ENCODE results near the gene DNAH2. TPM values are rescaled to one million over a fixed set of nuclear protein-coding genes. Genes with fewer than 3 reads are reported as not detected.

Gene DNAH2
- polyA plus RNA-seq, 2 of the 4 experiments (the other 2 are of a cell fraction), result 0.01 to 0.08 TPM

DNA sequence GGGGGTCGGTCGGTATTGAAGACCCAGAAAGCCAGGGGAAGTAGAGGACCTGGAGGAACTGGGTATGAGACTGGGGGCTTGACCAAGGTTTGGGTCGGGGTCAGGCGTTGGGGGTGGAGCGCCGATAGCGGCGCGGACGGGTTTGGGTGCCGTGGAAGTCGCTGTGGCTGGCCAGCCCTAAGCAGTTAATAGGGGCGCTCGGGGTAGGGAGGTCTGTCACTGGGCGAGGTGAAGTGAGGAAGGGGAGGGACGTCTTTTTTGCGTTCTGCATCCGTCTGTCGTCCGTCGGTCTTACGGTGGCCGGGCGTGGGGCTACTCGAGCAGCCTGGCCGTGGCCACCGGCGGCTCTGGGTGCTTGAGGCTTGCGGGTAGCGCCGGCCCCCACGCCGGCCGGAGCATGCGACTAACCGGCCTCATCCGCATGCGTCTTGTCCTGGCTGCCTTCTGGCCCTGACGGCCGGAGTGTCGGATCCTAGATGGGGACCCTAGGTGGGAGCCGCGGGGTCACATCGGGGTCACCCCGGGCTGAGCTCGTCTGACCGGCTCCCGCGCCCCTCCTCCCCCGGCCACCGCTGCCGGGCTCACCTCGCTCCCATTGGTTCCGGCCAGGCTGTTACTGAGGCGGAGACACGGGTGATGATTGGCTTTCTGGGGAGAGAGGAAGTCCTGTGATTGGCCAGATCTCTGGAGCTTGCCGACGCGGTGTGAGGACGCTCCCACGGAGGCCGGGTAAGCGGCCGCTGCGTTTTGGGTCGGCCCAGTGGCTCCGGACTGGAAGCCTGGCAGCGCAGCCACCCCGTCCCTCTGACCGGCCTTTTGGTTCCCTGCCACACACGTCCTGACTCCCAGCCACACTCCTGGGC is 127.0 kb downstream of the DNAH2 start:
- ATAC-seq (peak; percentile 55 to 82), FAIRE-seq (peak; percentile 89), DNase-seq (ENCODE audit: low read depth in 1 of 2, low spot score in 1 of 2) (peak; percentile 95 to 97)
- WGBS (ENCODE audit: missing lambda C conversion rate), result 2% methylated on average over 46 of the region's 71 CpGs
- Histone ChIP-seq H3K4me2 (peak overlapping the region; percentile 91), H3K4me3 (peak overlapping the region; percentile 80), H3K4me1 (peaks cover 28% of the 10 kb centered on the region), H3K27ac (peak overlapping the region; percentile 96), H3K9me3 (no peaks in the 10 kb centered on the region)
- CTCF ChIA-PET, result interaction anchor here (0.7 to 25.1 kb wide), 13 partner anchors 12 to 215 kb away, joined by 3 to 677 read pairs (median 4); partner anchors contain the start of genes CYB5D1, KDM6B, NAA38 and WRAP53
- POLR2A ChIA-PET, result interaction anchor here (0.6 to 5.7 kb wide), 9 partner anchors 7 to 329 kb away, joined by 3 to 65 read pairs (median 4); partner anchors contain the start of genes CYB5D1, KDM6B, NAA38 and TP53
- peak; percentile 74; the same call in 1 of the 2 replicates for TF ChIP-seq PHF8 (IDR thresholded peaks at IDR 0.05; ENCODE audit: borderline replicate concordance, low read depth)
- TF ChIP-seq POLR2AphosphoS2 (conservative IDR thresholded peaks at IDR 0.05; ENCODE audit: low read length), result peak; percentile 82; the same call in 1 of the 2 replicates
- TF ChIP-seq ZFP36 (IDR thresholded peaks at IDR 0.05; ENCODE audit: borderline replicate concordance, partially characterized antibody), result no peak
- TF ChIP-seq BHLHE40 (IDR thresholded peaks at IDR 0.05; ENCODE audit: low read depth, low read length), result no peak
- TF ChIP-seq FOSL2 (IDR thresholded peaks at IDR 0.05), result no peak
- no peak for TF ChIP-seq FOSL2 (CRISPR knock-in tag; IDR thresholded peaks at IDR 0.05)
- TF ChIP-seq, protein P1, sequence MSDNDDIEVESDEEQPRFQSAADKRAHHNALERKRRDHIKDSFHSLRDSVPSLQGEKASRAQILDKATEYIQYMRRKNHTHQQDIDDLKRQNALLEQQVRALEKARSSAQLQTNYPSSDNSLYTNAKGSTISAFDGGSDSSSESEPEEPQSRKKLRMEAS (IDR thresholded peaks at IDR 0.05), result peak; percentile 10; the same call in 1 of the 2 replicates
- no peak for TF ChIP-seq RCOR1 (IDR thresholded peaks at IDR 0.05; ENCODE audit: low read depth, low read length)
- TF ChIP-seq CEBPB (IDR thresholded peaks at IDR 0.05), result no peak
- TF ChIP-seq, protein P2, sequence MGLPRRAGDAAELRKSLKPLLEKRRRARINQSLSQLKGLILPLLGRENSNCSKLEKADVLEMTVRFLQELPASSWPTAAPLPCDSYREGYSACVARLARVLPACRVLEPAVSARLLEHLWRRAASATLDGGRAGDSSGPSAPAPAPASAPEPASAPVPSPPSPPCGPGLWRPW (IDR thresholded peaks at IDR 0.05), result no peak
- TF ChIP-seq CBX8 (IDR thresholded peaks at IDR 0.05), result no peak
- TF ChIP-seq, protein P3, sequence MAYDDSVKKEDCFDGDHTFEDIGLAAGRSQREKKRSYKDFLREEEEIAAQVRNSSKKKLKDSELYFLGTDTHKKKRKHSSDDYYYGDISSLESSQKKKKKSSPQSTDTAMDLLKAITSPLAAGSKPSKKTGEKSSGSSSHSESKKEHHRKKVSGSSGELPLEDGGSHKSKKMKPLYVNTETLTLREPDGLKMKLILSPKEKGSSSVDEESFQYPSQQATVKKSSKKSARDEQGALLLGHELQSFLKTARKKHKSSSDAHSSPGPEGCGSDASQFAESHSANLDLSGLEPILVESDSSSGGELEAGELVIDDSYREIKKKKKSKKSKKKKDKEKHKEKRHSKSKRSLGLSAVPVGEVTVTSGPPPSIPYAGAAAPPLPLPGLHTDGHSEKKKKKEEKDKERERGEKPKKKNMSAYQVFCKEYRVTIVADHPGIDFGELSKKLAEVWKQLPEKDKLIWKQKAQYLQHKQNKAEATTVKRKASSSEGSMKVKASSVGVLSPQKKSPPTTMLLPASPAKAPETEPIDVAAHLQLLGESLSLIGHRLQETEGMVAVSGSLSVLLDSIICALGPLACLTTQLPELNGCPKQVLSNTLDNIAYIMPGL (CRISPR knock-in tag; IDR thresholded peaks at IDR 0.05; ENCODE audit: borderline replicate concordance), result peak; percentile 79
- TF ChIP-seq EHF (CRISPR knock-in tag; IDR thresholded peaks at IDR 0.05), result peak; percentile 50; the same call in 1 of the 2 replicates
- no peak for TF ChIP-seq EHMT2 (IDR thresholded peaks at IDR 0.05; ENCODE audit: low read depth)
- TF ChIP-seq ZNF302 (CRISPR knock-in tag; IDR thresholded peaks at IDR 0.05), result no peak
- TF ChIP-seq RNF2 (IDR thresholded peaks at IDR 0.05; ENCODE audit: borderline replicate concordance, low read depth), result no peak
- 0 out of 2 replicates have a peak, but pooled peaks have one; percentile 10 for TF ChIP-seq KDM5A (IDR thresholded peaks at IDR 0.05)
- TF ChIP-seq, protein P4, sequence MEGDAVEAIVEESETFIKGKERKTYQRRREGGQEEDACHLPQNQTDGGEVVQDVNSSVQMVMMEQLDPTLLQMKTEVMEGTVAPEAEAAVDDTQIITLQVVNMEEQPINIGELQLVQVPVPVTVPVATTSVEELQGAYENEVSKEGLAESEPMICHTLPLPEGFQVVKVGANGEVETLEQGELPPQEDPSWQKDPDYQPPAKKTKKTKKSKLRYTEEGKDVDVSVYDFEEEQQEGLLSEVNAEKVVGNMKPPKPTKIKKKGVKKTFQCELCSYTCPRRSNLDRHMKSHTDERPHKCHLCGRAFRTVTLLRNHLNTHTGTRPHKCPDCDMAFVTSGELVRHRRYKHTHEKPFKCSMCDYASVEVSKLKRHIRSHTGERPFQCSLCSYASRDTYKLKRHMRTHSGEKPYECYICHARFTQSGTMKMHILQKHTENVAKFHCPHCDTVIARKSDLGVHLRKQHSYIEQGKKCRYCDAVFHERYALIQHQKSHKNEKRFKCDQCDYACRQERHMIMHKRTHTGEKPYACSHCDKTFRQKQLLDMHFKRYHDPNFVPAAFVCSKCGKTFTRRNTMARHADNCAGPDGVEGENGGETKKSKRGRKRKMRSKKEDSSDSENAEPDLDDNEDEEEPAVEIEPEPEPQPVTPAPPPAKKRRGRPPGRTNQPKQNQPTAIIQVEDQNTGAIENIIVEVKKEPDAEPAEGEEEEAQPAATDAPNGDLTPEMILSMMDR (IDR thresholded peaks at IDR 0.05), result no peak
- TF ChIP-seq HOXB13 (CRISPR knock-in tag; IDR thresholded peaks at IDR 0.05; ENCODE audit: low read depth), result peak; percentile 42; the same call in 1 of the 2 replicates
- peak in 1 of 2 experiments; percentile 60; a peak in 2 of 5 replicates for TF ChIP-seq JUN (IDR thresholded peaks at IDR 0.05)
- no peak for TF ChIP-seq JUNB (IDR thresholded peaks at IDR 0.05)
- TF ChIP-seq TP53 (CRISPR knock-in tag; IDR thresholded peaks at IDR 0.05), result peak; percentile 83
- 0 out of 2 replicates have a peak, but pooled peaks have one; percentile 22 for TF ChIP-seq GATA3 (IDR thresholded peaks at IDR 0.05; ENCODE audit: borderline replicate concordance)
- no peak for TF ChIP-seq SREBF2 (IDR thresholded peaks at IDR 0.05)
- peak; percentile 93 for TF ChIP-seq RFX5 (IDR thresholded peaks at IDR 0.05)
- peak; percentile 67; the same call in 1 of the 2 replicates for TF ChIP-seq MYC (IDR thresholded peaks at IDR 0.05; ENCODE audit: borderline replicate concordance, low read length)
- no peak for TF ChIP-seq MAZ (IDR thresholded peaks at IDR 0.05; ENCODE audit: borderline replicate concordance, low read depth, low read length)
- TF ChIP-seq NFE2L2 (conservative IDR thresholded peaks at IDR 0.05; ENCODE audit: low read length), result no peak
- TF ChIP-seq RARB (CRISPR knock-in tag; IDR thresholded peaks at IDR 0.05), result peak; percentile 82
- TF ChIP-seq, protein P5, sequence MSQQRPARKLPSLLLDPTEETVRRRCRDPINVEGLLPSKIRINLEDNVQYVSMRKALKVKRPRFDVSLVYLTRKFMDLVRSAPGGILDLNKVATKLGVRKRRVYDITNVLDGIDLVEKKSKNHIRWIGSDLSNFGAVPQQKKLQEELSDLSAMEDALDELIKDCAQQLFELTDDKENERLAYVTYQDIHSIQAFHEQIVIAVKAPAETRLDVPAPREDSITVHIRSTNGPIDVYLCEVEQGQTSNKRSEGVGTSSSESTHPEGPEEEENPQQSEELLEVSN (IDR thresholded peaks at IDR 0.05; ENCODE audit: borderline replicate concordance, low read depth), result peak; percentile 25; the same call in 1 of the 2 replicates
- no peak for TF ChIP-seq ZC3H11A (IDR thresholded peaks at IDR 0.05)
- TF ChIP-seq, protein P6, sequence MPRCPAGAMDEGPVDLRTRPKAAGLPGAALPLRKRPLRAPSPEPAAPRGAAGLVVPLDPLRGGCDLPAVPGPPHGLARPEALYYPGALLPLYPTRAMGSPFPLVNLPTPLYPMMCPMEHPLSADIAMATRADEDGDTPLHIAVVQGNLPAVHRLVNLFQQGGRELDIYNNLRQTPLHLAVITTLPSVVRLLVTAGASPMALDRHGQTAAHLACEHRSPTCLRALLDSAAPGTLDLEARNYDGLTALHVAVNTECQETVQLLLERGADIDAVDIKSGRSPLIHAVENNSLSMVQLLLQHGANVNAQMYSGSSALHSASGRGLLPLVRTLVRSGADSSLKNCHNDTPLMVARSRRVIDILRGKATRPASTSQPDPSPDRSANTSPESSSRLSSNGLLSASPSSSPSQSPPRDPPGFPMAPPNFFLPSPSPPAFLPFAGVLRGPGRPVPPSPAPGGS (IDR thresholded peaks at IDR 0.05), result 0 out of 3 replicates have a peak, but pooled peaks have one; percentile 10
- TF ChIP-seq HDAC2 (IDR thresholded peaks at IDR 0.05), result no peak
- TF ChIP-seq CHD2 (IDR thresholded peaks at IDR 0.05; ENCODE audit: low read length, partially characterized antibody), result no peak
- no peak for TF ChIP-seq NR3C1 (IDR thresholded peaks at IDR 0.05)
- peak; percentile 76 for TF ChIP-seq FOSB (CRISPR knock-in tag; IDR thresholded peaks at IDR 0.05)

Measured in A549 (cell line).